IMR-90 (cell line): ENCODE data around the gene CCDC60. TPM values are rescaled to one million over a fixed set of nuclear protein-coding genes. Genes with fewer than 3 reads are reported as not detected.

Experiments
- ATAC-seq: fragments of 200-7000 bp; cut with Tn5 transposase; 2 replicates; pipeline ENCODE4 v1.9.1; 2020; ENCODE audit warnings: low read depth, mild to moderate bottlenecking, moderate library complexity
- BruUV-seq: library from RNA; stranded (reverse); fragments of 400-500 nt; replicated peaks from 2 replicates; lab custom pipeline; 2021; lab: Mats Ljungman, UMichigan
- CTCF ChIA-PET: fragments of 300-600 bp; formaldehyde crosslinking; extraction: SDS; loops from one replicate; lab custom pipeline; 2021; ENCODE audit warnings: antibody characterized with exemption; lab: Yijun Ruan, JAX
- POLR2A ChIA-PET: fragments of 300-600 bp; sonication (Branson Sonifier 250); formaldehyde crosslinking; loops from one replicate; lab custom pipeline; 2022; ENCODE audit warnings: antibody characterized with exemption; ENCODE audit not compliant: unreplicated experiment; lab: Charles Lee
- DNase-seq: peaks from one replicate; pipeline ENCODE4 v3.0.0; 2013
- H2AFZ ChIP-seq: replicated peaks from 2 replicates; pipeline ENCODE3; 2013; ENCODE audit warnings: low read length, mild to moderate bottlenecking; ENCODE audit not compliant: poor library complexity
- H2AK5ac ChIP-seq: 2 replicates; pipeline ENCODE4 v1.6.1; 2013; ENCODE audit warnings: low read depth, low read length, inconsistent platforms
- H2AK9ac ChIP-seq: replicated peaks from 2 replicates; pipeline ENCODE3; 2013; ENCODE audit warnings: mild to moderate bottlenecking, low read depth, low read length, moderate library complexity; ENCODE audit not compliant: poor library complexity
- H2BK120ac ChIP-seq: 2 replicates; pipeline ENCODE4 v1.6.1; 2013; ENCODE audit warnings: low read depth, low read length, inconsistent platforms
- H2BK15ac ChIP-seq: 3 replicates; pipeline ENCODE4 v1.6.1; 2013; ENCODE audit warnings: low read depth, low read length, inconsistent platforms
- H2BK20ac ChIP-seq: 2 replicates; pipeline ENCODE4 v1.6.1; 2013; ENCODE audit warnings: low read depth, mild to moderate bottlenecking, inconsistent platforms, low read length, moderate library complexity
- H2BK5ac ChIP-seq: 2 replicates; pipeline ENCODE4 v1.6.1; 2013; ENCODE audit warnings: mild to moderate bottlenecking, low read depth, low read length, inconsistent platforms; ENCODE audit not compliant: poor library complexity, severe bottlenecking
- H3K14ac ChIP-seq: replicated peaks from 2 replicates; pipeline ENCODE4 v1.6.1; 2013; ENCODE audit warnings: low read depth, low read length, inconsistent platforms
- H3K18ac ChIP-seq: 2 replicates; pipeline ENCODE4 v1.6.1; 2013; ENCODE audit warnings: low read depth, low read length, control low read depth
- H3K23ac ChIP-seq: 2 replicates; pipeline ENCODE4 v1.6.1; 2013; ENCODE audit warnings: low read depth, low read length, inconsistent platforms
- H3K27ac ChIP-seq: 2 replicates; pipeline ENCODE4 v1.5.1; 2013; ENCODE audit warnings: mild to moderate bottlenecking, control low read depth, low read length; ENCODE audit not compliant: insufficient read depth
- H3K27me3 ChIP-seq: 2 replicates; pipeline ENCODE4 v1.6.1; 2013; ENCODE audit warnings: low read length; ENCODE audit not compliant: control insufficient read depth, insufficient read depth
- H3K36me3 ChIP-seq: 2 replicates; pipeline ENCODE4 v1.6.1; 2013; ENCODE audit warnings: low read length, mixed read lengths; ENCODE audit not compliant: control insufficient read depth, insufficient read depth
- H3K4ac ChIP-seq: 2 replicates; pipeline ENCODE4 v1.6.1; 2013; ENCODE audit warnings: low read depth, low read length, inconsistent platforms
- H3K4me1 ChIP-seq: 2 replicates; pipeline ENCODE4 v1.6.1; 2013; ENCODE audit warnings: low read length, mixed read lengths; ENCODE audit not compliant: control insufficient read depth, insufficient read depth
- H3K4me2 ChIP-seq: 2 replicates; pipeline ENCODE4 v1.6.1; 2013; ENCODE audit warnings: low read depth, mild to moderate bottlenecking, control low read depth, low read length, moderate library complexity
- H3K4me3 ChIP-seq: 2 replicates; pipeline ENCODE4 v1.5.1; 2013; ENCODE audit warnings: low read depth, mild to moderate bottlenecking, control low read depth, low read length, moderate library complexity; ENCODE audit not compliant: insufficient read depth
- H3K56ac ChIP-seq: 2 replicates; pipeline ENCODE4 v1.6.1; 2013; ENCODE audit warnings: low read length, inconsistent platforms; ENCODE audit not compliant: insufficient read depth; ENCODE audit errors: extremely low read depth
- H3K79me1 ChIP-seq, 2 experiments: 2 replicates each; pipeline ENCODE4 v1.6.1; 2013; ENCODE audit warnings: low read length in 2 of 2, inconsistent platforms in 1 of 2, low read depth in 1 of 2
- H3K9ac ChIP-seq: 2 replicates; pipeline ENCODE4 v1.6.1; 2013; ENCODE audit warnings: low read depth, low read length, control low read depth
- H3K9me1 ChIP-seq: 2 replicates; pipeline ENCODE4 v1.6.1; 2013; ENCODE audit warnings: low read length, inconsistent platforms; ENCODE audit not compliant: insufficient read depth
- H3K9me3 ChIP-seq: 2 replicates; pipeline ENCODE4 v1.6.1; 2013; ENCODE audit warnings: low read length; ENCODE audit not compliant: control insufficient read depth, insufficient read depth
- H4K20me1 ChIP-seq: 2 replicates; pipeline ENCODE4 v1.6.1; 2013; ENCODE audit warnings: low read length, inconsistent platforms; ENCODE audit not compliant: insufficient read depth
- H4K5ac ChIP-seq: 2 replicates; pipeline ENCODE4 v1.6.1; 2013; ENCODE audit warnings: mild to moderate bottlenecking, low read depth, low read length, control low read depth
- H4K8ac ChIP-seq, 2 experiments: 2 replicates each; pipeline ENCODE4 v1.6.1; 2013; ENCODE audit warnings: low read depth in 2 of 2, low read length in 2 of 2, control low read depth in 1 of 2, inconsistent platforms in 1 of 2
- H4K91ac ChIP-seq: 2 replicates; pipeline ENCODE4 v1.6.1; 2013; ENCODE audit warnings: low read depth, low read length, inconsistent platforms; ENCODE audit not compliant: insufficient read depth
- BHLHE40 ChIP-seq: fragments of 150-350 bp; IDR thresholded peaks from 2 replicates; pipeline ENCODE4 v1.6.1; 2016; ENCODE audit warnings: mild to moderate bottlenecking, low read depth, low read length
- CHD1 ChIP-seq: IDR thresholded peaks from 2 replicates; pipeline ENCODE4 v1.6.1; 2012; ENCODE audit warnings: low read depth, low read length, improper control_type of control experiment
- POLR2A ChIP-seq: IDR thresholded peaks from 2 replicates; pipeline ENCODE4 v1.6.1; 2012; ENCODE audit warnings: mild to moderate bottlenecking, low read depth, low read length
- RAD21 ChIP-seq: IDR thresholded peaks from 2 replicates; pipeline ENCODE4 v1.6.1; 2012; ENCODE audit warnings: low read length, improper control_type of control experiment
- RFX5 ChIP-seq: IDR thresholded peaks from 2 replicates; pipeline ENCODE4 v1.8.0; 2012; ENCODE audit warnings: low read depth, mild to moderate bottlenecking, low read length, moderate library complexity
- WGBS, 2 experiments: methylation state at CpG; one replicate each; pipeline versions ENCODE4 v1.1.5 to v1.1.7; 2013; ENCODE audit warnings: missing lambda C conversion rate in 2 of 2; ENCODE audit not compliant: insufficient read length in 1 of 2; ENCODE audit errors: extremely low coverage in 2 of 2; 5-methylcytosine and 5-hydroxymethylcytosine counted together
- dilution Hi-C: fragments of 300-500 bp; cut with HindIII; formaldehyde crosslinking; loops from one replicate; pipeline ENCODE4 v1.14.3; 2018; ENCODE audit warnings: low sequenced_read_pairs; ENCODE audit not compliant: unreplicated experiment
- in situ Hi-C: fragments of 300-500 bp; cut with MboI; formaldehyde crosslinking; loops from 3 replicates; pipeline ENCODE4 v1.14.3; 2019; ENCODE audit warnings: low sequenced_read_pairs, inconsistent platforms, mixed read lengths
- intact Hi-C: fragments of 100-400 bp; cut with micrococcal nuclease; formaldehyde crosslinking; loops from 2 replicates; pipeline ENCODE4 v1.10.0; 2022
- polyA plus RNA-seq, 3 experiments: library from polyadenylated mRNA; depleted of rRNA; stranded (reverse); fragments of >200 nt; gene quantifications; 2 replicates each; pipeline ENCODE4 v1.2.3, GENCODE V29; 2012; ENCODE audit warnings: low replicate concordance in 1 of 3
- total RNA-seq: library from RNA; depleted of rRNA; stranded (reverse); fragments of >200 nt; gene quantifications from 2 replicates; pipeline ENCODE4 v1.2.3, GENCODE V29; 2012

CCDC60 gene
- total and polyA plus RNA-seq, 2 of the 4 experiments (the other 2 are of a cell fraction), result not detected

GRCh38 chr12:119447126-119447525 is 112.6 kb downstream of the CCDC60 start:
- CTCF ChIA-PET, result no interaction called here
- no peak overlapping the region for H4K91ac ChIP-seq
- intact Hi-C loops, result no loop called here

More at GRCh38 chr12:119447126-119447525, 112.6 kb downstream of the CCDC60 start:
- dilution Hi-C loops, result no loop called here
- Histone ChIP-seq H2BK20ac (no peak overlapping the region), H3K4ac (no peak overlapping the region), H3K56ac (no peak overlapping the region), H2AK5ac (no peak overlapping the region), H3K27ac (no peak overlapping the region), H4K5ac (no peak overlapping the region), H3K4me3 (no peak overlapping the region), H3K18ac (no peak overlapping the region), H3K14ac (no peak overlapping the region), H3K27me3 (no peaks in the 10 kb centered on the region), H3K9ac (no peak overlapping the region), H2AFZ (no peak overlapping the region), H3K36me3 (no peaks in the 10 kb centered on the region), H3K23ac (no peak overlapping the region), H2BK15ac (no peak overlapping the region), H4K20me1 (no peaks in the 10 kb centered on the region), H2BK120ac (no peak overlapping the region), H2BK5ac (no peak overlapping the region), H4K8ac (no peak overlapping the region), H3K79me1 (no peaks in the 10 kb centered on the region), H3K9me1 (no peaks in the 10 kb centered on the region), H3K9me3 (peaks cover 6% of the 10 kb centered on the region), H3K4me2 (no peak overlapping the region), H2AK9ac (no peak overlapping the region), H3K4me1 (no peaks in the 10 kb centered on the region)
- in situ Hi-C loops, result no loop called here
- WGBS, 2 experiments, result 50% methylated on average over 2 of the region's 7 CpGs; no CpG with 5 or more reads in 1 of the 2 experiments
- DNase-seq, result no peak
- TF ChIP-seq POLR2A, result no peak
- TF ChIP-seq RFX5, result no peak
- no peak for TF ChIP-seq RAD21
- no peak for TF ChIP-seq BHLHE40
- no peak for TF ChIP-seq CHD1
- ATAC-seq, result no peak
- BruUV-seq, result no TSS peak
- POLR2A ChIA-PET, result no interaction called here
